Neural cell (in vitro differentiated cells): ENCODE data around the gene SGTA.

Experiments used
- CTCF ChIP-seq: fragments of 450-650 bp; IDR thresholded peaks from 2 replicates; pipeline ENCODE4 v1.5.1; 2014; ENCODE audit warnings: antibody characterized with exemption, mild to moderate bottlenecking, moderate library complexity; ENCODE audit not compliant: poor library complexity, severe bottlenecking
- EP300 ChIP-seq: fragments of 450-650 bp; conservative IDR thresholded peaks from 2 replicates; pipeline ENCODE4 v1.6.1; 2014; ENCODE audit warnings: antibody characterized with exemption, mild to moderate bottlenecking, moderate library complexity; ENCODE audit not compliant: poor library complexity, severe bottlenecking
- RAD21 ChIP-seq: fragments of 450-650 bp; conservative IDR thresholded peaks from 2 replicates; pipeline ENCODE4 v1.6.1; 2014; ENCODE audit warnings: antibody characterized with exemption, mild to moderate bottlenecking, moderate library complexity

GRCh38 chr19:2824129-2824528 lies 41.1 kb upstream of the SGTA start:
- TF ChIP-seq CTCF (no peak), RAD21 (no peak), EP300 (no peak)
